ENCODE data around the gene RNF215. TPM values are rescaled to one million over a fixed set of nuclear protein-coding genes. Genes with fewer than 3 reads are reported as not detected.

RNF215 gene
- total RNA-seq, 1 donor from 2014 or later, result 39.4 TPM

DNA sequence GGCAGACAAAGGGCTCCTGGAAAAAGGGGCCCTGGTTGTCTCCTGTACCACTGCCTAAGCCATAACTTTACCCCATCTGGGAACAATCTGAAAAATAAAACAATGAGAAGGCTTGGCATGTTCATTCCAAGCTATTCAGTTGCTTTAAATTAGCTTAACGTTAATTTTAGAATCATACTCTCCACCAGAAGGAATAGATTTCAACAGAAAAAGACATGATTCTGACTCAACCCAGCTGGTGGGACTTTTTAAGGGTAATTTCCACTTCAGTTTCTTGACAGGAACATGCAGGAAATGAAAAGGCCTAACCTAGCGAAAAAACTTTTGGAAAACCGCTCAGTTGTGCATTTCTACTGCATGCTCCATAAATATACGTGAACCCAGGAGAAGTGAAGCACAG, 38.4 kb downstream of the RNF215 start:
- H3K27ac Mint-ChIP-seq, result no peak overlapping the region
- no peaks in the 10 kb centered on the region for H3K4me1 Mint-ChIP-seq
- H3K9me3 Mint-ChIP-seq, result no peaks in the 10 kb centered on the region
- TF ChIP-seq, protein P1, sequence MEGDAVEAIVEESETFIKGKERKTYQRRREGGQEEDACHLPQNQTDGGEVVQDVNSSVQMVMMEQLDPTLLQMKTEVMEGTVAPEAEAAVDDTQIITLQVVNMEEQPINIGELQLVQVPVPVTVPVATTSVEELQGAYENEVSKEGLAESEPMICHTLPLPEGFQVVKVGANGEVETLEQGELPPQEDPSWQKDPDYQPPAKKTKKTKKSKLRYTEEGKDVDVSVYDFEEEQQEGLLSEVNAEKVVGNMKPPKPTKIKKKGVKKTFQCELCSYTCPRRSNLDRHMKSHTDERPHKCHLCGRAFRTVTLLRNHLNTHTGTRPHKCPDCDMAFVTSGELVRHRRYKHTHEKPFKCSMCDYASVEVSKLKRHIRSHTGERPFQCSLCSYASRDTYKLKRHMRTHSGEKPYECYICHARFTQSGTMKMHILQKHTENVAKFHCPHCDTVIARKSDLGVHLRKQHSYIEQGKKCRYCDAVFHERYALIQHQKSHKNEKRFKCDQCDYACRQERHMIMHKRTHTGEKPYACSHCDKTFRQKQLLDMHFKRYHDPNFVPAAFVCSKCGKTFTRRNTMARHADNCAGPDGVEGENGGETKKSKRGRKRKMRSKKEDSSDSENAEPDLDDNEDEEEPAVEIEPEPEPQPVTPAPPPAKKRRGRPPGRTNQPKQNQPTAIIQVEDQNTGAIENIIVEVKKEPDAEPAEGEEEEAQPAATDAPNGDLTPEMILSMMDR (IDR thresholded peaks at IDR 0.05; ENCODE audit: unreplicated experiment), result no peak
- peaks cover 36% of the 10 kb centered on the region for H3K36me3 Mint-ChIP-seq
- H3K4me3 Mint-ChIP-seq, result no peak overlapping the region
- H3K27me3 Mint-ChIP-seq (ENCODE audit: low read depth), result no peaks in the 10 kb centered on the region
- DNase-seq (ENCODE audit: low spot score in 2 of 2, unreplicated experiment in 2 of 2), result no peak

DNA sequence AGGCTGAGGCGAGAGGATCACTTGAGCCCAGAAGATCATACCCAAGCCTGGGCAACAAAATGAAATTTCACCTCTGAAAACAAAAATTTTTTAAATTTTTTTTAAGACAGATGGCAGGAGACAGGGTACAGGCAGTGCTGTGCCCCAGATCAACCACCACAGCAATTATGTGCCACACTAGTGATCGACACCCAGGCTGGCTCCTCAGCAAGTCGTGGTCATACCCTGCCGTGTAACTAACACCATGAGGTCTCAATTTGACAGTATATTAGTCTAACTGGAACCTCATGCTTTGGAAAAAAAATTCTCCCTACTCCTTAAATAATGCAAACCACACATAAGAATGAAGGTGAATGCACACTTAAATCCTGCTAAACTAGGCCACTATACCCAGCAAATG, 38.8 kb downstream of the RNF215 start:
- TF ChIP-seq, protein P1 (IDR thresholded peaks at IDR 0.05; ENCODE audit: unreplicated experiment), result no peak
- H3K9me3 Mint-ChIP-seq, result no peaks in the 10 kb centered on the region
- DNase-seq (ENCODE audit: low spot score in 2 of 2, unreplicated experiment in 2 of 2), result no peak
- no peak overlapping the region for H3K27ac Mint-ChIP-seq
- H3K4me1 Mint-ChIP-seq, result no peaks in the 10 kb centered on the region
- no peak overlapping the region for H3K4me3 Mint-ChIP-seq
- no peaks in the 10 kb centered on the region for H3K27me3 Mint-ChIP-seq (ENCODE audit: low read depth)
- peaks cover 37% of the 10 kb centered on the region for H3K36me3 Mint-ChIP-seq

DNA sequence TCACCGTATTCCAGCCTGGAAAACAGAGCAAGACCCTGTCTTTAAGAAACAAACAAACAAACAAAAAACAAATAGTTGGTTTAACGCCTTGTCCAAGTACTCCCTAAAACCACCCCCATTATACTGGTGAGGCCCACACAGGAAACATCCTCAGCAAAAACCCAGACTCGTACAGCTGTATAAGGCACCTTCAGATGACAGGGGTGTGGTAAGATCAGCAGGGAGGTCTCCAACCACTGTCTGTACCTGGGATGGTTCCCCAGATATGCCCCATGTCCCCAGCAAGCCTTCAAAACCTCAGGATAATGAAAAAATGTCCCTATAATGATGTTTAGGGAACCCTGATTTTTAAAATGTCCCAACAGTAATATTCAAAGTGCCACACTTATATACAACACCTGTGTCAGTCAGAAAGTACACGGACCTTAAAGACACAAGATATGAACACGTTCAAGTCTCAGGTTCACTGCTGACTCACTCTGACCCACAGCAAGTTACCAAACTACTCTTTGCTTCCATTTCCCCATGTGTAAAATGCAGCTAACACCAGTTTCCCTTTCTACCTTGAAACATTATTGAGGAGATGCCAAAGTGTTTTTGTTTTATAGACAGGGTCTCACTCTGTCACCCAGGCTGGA, 39.8 kb downstream of the RNF215 start:
- Mint-ChIP-seq H3K36me3 (peaks cover 41% of the 10 kb centered on the region), H3K4me3 (no peak overlapping the region), H3K27me3 (ENCODE audit: low read depth) (no peaks in the 10 kb centered on the region), H3K4me1 (no peaks in the 10 kb centered on the region), H3K9me3 (no peaks in the 10 kb centered on the region), H3K27ac (no peak overlapping the region)
- TF ChIP-seq, protein P1 (IDR thresholded peaks at IDR 0.05; ENCODE audit: unreplicated experiment), result no peak
- no peak for DNase-seq (ENCODE audit: low spot score in 2 of 2, unreplicated experiment in 2 of 2)

DNA sequence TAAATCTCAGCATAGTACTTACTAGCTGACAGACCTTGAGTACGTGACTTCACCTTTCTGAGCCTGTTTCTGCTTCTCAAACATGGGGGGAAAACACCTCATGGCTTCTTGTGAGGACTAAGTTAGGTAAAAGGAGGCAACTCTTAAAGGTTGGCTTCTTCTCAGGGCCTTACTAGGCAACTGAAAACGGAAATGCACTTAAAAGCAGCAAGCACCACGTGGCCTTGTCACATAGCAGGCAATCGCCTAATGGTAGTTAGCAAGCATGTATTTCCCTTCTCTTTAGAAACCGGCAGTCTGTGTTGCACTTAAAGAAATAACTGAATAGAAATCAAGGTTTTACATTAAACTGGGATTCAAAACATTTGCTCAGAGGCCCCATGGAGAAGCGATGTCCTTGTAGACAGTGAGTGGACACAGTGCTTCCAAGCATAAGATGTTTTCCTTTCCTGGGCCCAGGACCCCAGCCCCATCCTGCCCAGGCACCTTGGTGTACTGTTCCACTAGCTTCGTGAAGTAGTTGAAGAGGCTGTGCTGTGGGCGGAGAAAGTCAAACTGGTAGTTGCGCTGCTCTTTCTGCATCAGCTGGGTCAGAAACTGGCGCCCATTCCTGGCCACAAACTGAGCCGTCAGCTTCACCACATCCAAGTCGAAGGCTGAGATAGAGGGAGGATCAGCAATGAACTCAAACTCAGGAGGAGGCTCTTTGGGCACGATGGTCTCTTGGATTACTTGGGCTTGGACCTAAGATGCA, 42.6 kb downstream of the RNF215 start:
- H3K36me3 Mint-ChIP-seq, result peaks cover 44% of the 10 kb centered on the region
- H3K4me3 Mint-ChIP-seq, result no peak overlapping the region
- no peaks in the 10 kb centered on the region for H3K4me1 Mint-ChIP-seq
- TF ChIP-seq, protein P1 (IDR thresholded peaks at IDR 0.05; ENCODE audit: unreplicated experiment), result no peak
- no peak for DNase-seq (ENCODE audit: low spot score in 2 of 2, unreplicated experiment in 2 of 2)
- no peaks in the 10 kb centered on the region for H3K9me3 Mint-ChIP-seq
- no peaks in the 10 kb centered on the region for H3K27me3 Mint-ChIP-seq (ENCODE audit: low read depth)
- no peak overlapping the region for H3K27ac Mint-ChIP-seq

DNA sequence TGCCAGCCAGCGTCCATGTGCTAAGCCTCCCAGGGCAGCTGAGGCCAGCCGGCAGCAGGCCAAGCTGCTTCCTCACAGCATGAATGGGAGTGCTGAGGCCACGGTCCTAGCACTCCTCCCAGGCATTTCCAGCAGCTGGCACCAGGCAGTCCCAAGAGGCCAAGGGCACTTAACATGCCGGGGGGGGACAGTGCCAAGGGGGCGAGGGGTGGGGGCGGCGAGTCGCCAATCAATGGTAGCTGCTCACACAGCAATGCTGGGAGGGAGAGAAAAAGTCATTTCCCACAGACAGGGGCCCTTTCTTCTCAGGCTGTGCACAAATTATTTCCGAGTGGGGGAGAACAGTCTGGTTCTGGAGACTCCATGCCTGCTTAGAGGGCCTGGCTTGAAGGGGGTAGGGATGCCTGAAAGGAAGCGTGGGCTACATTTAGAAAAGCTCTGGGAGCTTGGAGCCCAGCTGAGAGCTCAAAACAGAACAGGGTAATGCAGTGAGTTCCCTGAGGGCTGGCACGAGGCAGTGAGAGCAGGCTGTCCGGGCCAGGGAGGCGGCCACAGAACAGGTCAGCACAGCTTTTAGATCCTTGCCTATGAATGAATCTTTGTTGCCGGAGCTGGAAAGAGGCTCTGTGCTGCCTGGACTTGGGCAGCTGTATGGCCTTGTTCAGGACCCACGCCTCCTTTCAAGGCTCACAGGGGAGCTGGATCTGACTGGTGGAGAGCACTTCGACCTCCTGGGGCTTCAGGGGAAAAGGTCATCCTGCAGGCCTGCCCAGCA, 46.1 kb downstream of the RNF215 start:
- H3K27ac Mint-ChIP-seq, result no peak overlapping the region
- no peaks in the 10 kb centered on the region for H3K9me3 Mint-ChIP-seq
- H3K27me3 Mint-ChIP-seq (ENCODE audit: low read depth), result no peaks in the 10 kb centered on the region
- TF ChIP-seq, protein P1 (IDR thresholded peaks at IDR 0.05; ENCODE audit: unreplicated experiment), result no peak
- H3K36me3 Mint-ChIP-seq, result peaks cover 61% of the 10 kb centered on the region
- no peak overlapping the region for H3K4me3 Mint-ChIP-seq
- no peak for DNase-seq (ENCODE audit: low spot score in 2 of 2, unreplicated experiment in 2 of 2)
- no peaks in the 10 kb centered on the region for H3K4me1 Mint-ChIP-seq

All from mesothelial cell of epicardium (in vitro differentiated cells).